Measurements from ENCODE around the gene MED15. TPM values are rescaled to one million over a fixed set of nuclear protein-coding genes. Genes with fewer than 3 reads are reported as not detected.
"Not testable (repeated sequence)": the region's sequence is repeated elsewhere in the genome, so short reads cannot be mapped to it uniquely, and the experiment has no call there.

MED15 gene
- total RNA-seq, 2 experiments from 2014 or later = 227 to 233 TPM

DNA sequence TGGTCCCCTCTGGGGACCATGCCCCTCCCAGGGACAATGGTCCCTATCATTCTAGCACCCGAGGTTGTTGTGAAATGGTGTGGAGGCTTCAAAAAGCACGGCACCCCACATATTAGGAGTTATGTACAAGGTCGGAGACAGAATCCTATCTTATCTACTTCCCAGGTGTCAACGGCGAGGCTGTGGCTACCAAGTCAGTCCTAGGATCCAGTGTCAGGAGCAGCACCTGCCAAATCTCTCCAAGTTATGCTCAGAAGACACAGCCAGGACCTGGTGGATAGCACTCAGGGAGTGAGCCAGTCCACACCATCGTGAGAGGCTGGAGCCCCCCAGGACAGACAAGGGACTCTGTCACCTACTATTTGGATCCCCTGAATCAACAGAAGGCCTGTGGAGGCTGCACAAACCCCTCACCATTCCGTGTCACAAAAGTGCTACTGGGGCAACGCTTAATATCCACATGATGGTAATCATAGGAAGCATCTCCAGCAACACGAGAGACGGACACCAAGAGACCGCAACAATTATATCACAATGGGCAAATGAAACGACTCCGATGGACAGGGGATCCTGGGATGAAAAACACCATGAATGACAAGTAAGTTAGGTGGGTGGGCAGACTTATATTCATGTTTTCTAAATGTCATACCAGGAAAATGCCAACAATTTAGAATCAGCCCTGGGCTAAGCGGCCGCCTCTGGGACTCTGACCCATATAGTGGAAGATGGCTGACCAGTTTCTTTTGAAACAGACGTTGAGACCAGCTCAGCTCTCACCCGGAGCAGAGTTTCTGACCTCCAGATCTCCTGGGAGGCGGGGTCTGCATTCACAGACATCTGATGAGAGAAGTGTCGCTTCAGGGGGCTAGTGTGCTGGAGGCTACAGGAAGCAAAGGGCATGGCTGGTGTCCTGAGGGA is 108.4 kb downstream of the MED15 start:
- H3K27ac Mint-ChIP-seq = no peak overlapping the region

DNA sequence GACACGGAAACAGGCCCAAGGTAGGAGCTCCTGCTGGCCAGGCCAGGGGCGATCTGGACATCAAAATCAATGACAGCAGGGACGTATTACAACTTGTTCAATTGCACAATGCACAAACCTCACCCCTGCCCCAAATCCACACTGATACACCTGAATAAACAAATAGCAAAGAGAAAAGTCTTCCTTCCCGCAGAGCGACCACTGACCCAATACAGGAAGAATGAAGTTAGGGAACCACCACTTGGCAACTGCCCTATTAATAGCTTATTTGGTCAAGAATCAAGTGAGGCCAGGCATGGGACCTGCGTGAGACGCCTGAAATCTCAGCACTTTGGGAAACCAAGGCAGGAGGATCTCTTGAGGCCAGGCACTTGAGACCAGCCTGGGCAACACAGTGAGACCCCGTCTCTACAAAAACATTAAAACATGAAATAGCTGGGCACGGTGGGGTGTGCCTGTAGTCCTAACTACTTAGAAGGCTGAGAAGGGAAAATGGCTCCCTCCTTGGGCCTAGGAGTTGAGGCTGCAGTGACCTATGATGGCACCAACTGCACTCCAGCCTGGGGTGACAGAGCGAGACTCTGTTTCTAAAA is 109.1 kb downstream of the MED15 start:
- Mint-ChIP-seq H3K27ac (no peak overlapping the region), H3K4me1 (no peaks in the 10 kb centered on the region)
- POLR2A ChIA-PET = no interaction called here

More for the DNA sequence above, 108.4 kb downstream of the MED15 start:
- no peaks in the 10 kb centered on the region for H3K36me3 Mint-ChIP-seq
- POLR2A ChIA-PET = no interaction called here
- ATAC-seq (ENCODE audit: low read depth) (no peak), DNase-seq (no peak)
- no peaks in the 10 kb centered on the region for H3K4me1 Mint-ChIP-seq
- peaks cover 1% of the 10 kb centered on the region for H3K27me3 Mint-ChIP-seq
- H3K9me3 Mint-ChIP-seq = no peaks in the 10 kb centered on the region
- no peak overlapping the region for H3K4me3 Mint-ChIP-seq

DNA sequence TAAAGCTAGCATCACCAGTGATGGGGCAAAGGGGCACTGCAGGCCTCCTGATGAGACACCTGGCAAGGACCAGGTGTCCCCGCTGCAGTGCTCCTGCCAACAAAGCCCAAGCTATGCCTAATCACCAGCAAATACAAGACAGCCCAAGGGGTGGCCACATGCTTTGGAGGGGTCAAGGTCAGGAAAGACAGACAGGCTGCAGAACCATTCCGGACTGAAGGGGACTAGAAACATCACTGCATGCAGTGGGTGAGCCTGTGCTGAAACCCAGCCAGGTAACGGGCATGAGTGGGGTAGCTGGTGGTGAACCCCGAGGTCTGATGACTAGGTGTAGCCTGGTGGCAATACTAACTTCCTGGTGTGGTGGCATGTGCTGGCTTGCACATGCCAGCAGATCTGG is 111.1 kb downstream of the MED15 start:
- no peak overlapping the region for H3K27ac Mint-ChIP-seq
- no peaks in the 10 kb centered on the region for H3K4me1 Mint-ChIP-seq
- H3K27me3 Mint-ChIP-seq = peaks cover 1% of the 10 kb centered on the region
- no peaks in the 10 kb centered on the region for H3K9me3 Mint-ChIP-seq
- no peaks in the 10 kb centered on the region for H3K36me3 Mint-ChIP-seq
- no peak for DNase-seq
- POLR2A ChIA-PET = interaction anchor here (1.3 kb wide), 1 partner anchor 9 kb away, joined by 4 read pairs; no protein-coding TSS in a partner anchor
- no peak for ATAC-seq (ENCODE audit: low read depth)
- H3K4me3 Mint-ChIP-seq = no peak overlapping the region

More for the DNA sequence above, 109.1 kb downstream of the MED15 start:
- Mint-ChIP-seq H3K9me3 (no peaks in the 10 kb centered on the region), H3K36me3 (no peaks in the 10 kb centered on the region), H3K27me3 (peaks cover 1% of the 10 kb centered on the region), H3K4me3 (no peak overlapping the region)
- DNase-seq (no peak), ATAC-seq (ENCODE audit: low read depth) (no peak)

DNA sequence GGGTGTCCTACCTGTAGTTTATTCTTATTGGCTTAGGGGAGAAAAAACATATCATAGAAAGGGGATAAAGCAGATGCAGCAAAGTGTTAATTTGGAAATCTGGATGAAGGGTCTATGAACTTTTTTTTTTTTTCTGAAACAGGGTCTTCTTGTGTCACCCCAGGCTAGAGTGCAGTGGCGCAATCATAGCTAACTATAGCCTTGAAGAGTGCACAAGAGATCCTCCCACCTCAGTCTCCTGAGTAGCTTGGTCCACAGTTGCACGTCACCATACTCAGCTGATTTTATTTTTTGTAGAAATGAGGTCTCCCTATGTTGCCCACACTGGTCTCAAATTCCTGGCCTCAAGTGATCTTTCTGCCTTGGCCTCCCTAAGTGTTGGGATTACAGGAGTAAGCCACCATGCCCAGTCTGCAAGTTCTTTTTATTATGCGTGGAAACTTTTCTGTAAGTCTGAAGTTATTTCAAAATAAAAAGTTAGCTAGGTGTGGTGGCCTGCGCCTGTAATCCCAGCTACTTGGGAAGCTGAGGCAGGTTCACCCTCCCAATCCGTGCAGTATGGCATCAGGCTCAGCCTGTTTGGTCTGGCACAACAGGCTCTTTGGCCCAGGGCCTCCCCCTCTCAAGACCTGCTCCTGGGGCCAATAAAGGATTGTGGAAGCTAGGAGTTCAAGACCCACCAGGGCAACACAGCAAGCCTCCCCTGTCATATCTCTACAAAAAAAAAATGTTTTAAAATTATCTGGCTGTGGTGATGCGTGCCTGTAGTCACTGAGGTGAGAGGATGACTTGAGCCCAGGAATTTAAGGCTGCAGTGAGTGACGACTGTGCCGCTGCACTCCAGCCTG is 111.9 kb downstream of the MED15 start:
- Mint-ChIP-seq H3K27ac (no peak overlapping the region), H3K36me3 (no peaks in the 10 kb centered on the region), H3K27me3 (peaks cover 1% of the 10 kb centered on the region), H3K4me3 (no peak overlapping the region), H3K9me3 (no peaks in the 10 kb centered on the region), H3K4me1 (peaks cover 2% of the 10 kb centered on the region)
- POLR2A ChIA-PET = no interaction called here
- DNase-seq (no peak), ATAC-seq (ENCODE audit: low read depth) (no peak)

DNA sequence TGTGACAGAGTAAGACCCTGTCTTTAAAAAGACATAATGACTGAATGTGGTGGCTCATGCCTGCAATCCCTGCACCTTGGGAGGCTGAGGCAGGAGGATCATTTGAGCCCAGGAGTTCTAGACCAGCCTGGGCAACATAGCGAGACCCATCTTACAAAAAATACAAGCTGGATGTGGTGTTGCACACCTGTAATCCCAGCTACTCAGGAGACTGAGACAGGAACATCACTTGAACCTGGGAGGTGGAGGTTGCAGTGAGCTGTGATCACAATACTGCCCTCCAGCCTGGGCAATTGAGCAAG is 112.4 kb downstream of the MED15 start:
- H3K27me3 Mint-ChIP-seq; H3K4me1 Mint-ChIP-seq; H3K36me3 Mint-ChIP-seq; POLR2A ChIA-PET; H3K4me3 Mint-ChIP-seq; DNase-seq; ATAC-seq (ENCODE audit: low read depth); H3K27ac Mint-ChIP-seq; H3K9me3 Mint-ChIP-seq: not testable (repeated sequence)

DNA sequence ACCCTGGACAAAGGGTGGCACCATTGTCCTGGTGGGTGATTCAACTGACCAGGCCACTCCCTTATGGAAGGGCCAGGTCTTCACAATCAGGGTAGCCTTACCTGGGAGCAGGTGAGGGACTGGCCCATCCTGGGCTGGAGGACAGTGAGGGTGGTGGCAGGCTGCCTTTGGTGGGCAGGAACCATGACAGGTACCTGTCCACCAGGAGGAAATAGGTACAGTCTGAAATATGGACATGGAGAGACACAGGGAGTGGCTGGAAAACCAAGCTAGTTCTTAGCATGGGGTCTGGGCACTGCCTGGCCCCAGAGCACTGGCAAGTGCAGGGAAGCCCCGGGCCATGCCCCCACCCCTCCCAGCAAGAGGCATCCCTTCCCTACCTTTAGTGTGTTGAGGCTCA is 113.8 kb downstream of the MED15 start:
- no peak for ATAC-seq (ENCODE audit: low read depth)
- Mint-ChIP-seq H3K36me3 (no peaks in the 10 kb centered on the region), H3K4me3 (no peak overlapping the region), H3K27me3 (peaks cover 1% of the 10 kb centered on the region), H3K27ac (no peak overlapping the region), H3K9me3 (no peaks in the 10 kb centered on the region), H3K4me1 (peaks cover 3% of the 10 kb centered on the region)
- POLR2A ChIA-PET = no interaction called here
- no peak for DNase-seq

DNA sequence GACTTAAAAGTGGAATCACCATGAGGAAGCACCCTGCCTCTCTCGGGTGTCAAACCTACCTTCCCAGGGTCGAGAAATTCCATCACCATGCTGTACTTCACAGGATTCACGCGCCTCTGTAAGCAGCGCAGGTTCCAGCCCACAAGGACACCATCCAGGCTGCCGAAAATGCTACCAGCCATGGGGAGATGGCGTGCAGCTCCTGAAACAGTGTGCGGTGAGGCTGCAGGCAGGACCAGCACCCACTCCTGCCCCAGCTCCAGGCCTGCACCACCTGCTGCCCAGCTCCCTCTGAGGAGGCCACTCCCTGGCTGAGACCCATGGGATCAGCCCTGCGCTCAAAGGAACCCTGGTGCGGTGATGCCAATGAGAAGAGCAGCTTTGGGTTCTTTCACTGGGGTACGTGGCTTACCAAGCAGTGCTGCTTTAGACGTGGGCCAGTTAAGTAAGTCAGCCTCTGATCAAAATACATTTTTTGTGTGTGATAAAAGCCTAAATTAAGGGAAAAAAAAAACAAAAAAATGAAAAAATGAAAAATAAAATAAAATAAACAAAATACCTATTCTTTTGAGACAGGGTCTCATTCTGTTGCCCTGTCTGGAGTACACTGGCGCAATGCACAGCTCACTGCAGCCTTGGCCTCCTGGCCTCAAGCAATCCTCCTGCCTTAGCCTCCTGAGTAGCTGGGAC is 115.4 kb downstream of the MED15 start:
- no peak for ATAC-seq (ENCODE audit: low read depth)
- POLR2A ChIA-PET = no interaction called here
- Mint-ChIP-seq H3K27me3 (peaks cover 5% of the 10 kb centered on the region), H3K27ac (no peak overlapping the region), H3K9me3 (no peaks in the 10 kb centered on the region), H3K4me3 (no peak overlapping the region), H3K4me1 (peaks cover 3% of the 10 kb centered on the region), H3K36me3 (no peaks in the 10 kb centered on the region)
- DNase-seq = no peak

DNA sequence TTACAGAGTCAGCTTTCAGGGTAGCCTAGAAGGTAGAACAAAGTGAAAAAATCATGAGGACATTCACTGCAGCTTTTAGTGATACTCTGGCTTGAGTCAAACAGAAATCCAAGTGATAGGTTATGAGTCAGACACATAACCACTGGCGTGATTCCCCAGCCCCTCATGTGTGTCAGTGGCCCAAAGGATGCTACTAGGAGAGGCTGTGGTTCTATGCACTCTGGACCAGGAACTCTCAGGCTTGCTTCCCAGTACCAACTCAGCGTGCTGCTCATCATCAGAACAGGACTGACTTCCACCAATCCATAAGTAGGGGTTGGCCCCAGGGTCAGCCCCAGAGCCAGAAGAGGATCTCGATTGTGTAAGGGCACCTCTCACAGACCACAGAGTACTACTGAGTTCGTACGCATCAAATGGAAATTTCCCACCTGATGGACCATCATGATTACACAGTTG is 116.8 kb downstream of the MED15 start:
- POLR2A ChIA-PET = no interaction called here
- ATAC-seq (ENCODE audit: low read depth) (peak; percentile 22), DNase-seq (no peak)
- Mint-ChIP-seq H3K4me3 (no peak overlapping the region), H3K4me1 (peaks cover 3% of the 10 kb centered on the region), H3K27me3 (peaks cover 12% of the 10 kb centered on the region), H3K9me3 (no peaks in the 10 kb centered on the region), H3K36me3 (no peaks in the 10 kb centered on the region), H3K27ac (no peak overlapping the region)

DNA sequence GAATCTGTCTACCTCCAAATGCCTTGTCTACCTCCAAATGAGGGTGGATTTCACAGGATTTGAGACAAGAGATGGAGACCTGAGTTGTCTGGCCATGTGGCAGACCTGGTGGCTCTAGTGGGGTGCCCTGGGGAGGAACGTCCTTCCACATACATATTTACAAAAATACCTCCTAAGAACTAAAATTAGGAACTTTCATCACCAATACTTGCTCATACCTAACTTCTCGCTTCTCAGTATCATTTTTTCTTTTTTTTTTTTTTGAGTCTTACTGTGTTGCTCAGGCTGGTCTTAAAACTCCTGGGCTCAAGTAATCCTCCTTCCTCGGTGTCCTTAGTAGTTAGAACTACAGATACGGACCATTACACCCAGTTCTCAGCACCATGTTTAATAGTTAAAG is 117.9 kb downstream of the MED15 start:
- DNase-seq = no peak
- no peak for ATAC-seq (ENCODE audit: low read depth)
- Mint-ChIP-seq H3K4me3 (no peak overlapping the region), H3K27me3 (peaks cover 12% of the 10 kb centered on the region), H3K9me3 (no peaks in the 10 kb centered on the region), H3K4me1 (peaks cover 3% of the 10 kb centered on the region), H3K36me3 (no peaks in the 10 kb centered on the region), H3K27ac (no peak overlapping the region)
- POLR2A ChIA-PET = no interaction called here

DNA sequence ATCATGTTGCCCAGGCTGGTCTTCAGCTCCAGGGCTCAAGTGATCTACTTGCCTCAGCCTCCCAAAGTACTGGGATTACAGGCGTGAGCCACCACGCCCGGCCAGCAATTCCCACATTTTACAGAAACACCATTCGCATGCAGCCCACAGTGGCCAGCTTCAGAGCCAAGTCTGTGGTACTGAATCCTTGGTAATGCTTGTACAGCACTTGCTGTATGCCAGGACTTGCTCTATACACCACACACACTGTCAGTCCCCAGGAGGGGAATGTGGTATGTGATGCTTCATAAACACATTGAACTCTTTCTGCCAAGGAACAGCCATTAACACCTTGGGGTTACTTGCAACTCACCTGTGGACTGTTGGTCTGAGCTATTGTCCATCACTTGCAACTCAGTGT is 119.4 kb downstream of the MED15 start:
- POLR2A ChIA-PET = no interaction called here
- Mint-ChIP-seq H3K4me1 (peaks cover 3% of the 10 kb centered on the region), H3K9me3 (no peaks in the 10 kb centered on the region), H3K36me3 (no peaks in the 10 kb centered on the region), H3K27ac (no peak overlapping the region), H3K27me3 (peaks cover 16% of the 10 kb centered on the region), H3K4me3 (no peak overlapping the region)
- DNase-seq (no peak), ATAC-seq (ENCODE audit: low read depth) (no peak)

DNA sequence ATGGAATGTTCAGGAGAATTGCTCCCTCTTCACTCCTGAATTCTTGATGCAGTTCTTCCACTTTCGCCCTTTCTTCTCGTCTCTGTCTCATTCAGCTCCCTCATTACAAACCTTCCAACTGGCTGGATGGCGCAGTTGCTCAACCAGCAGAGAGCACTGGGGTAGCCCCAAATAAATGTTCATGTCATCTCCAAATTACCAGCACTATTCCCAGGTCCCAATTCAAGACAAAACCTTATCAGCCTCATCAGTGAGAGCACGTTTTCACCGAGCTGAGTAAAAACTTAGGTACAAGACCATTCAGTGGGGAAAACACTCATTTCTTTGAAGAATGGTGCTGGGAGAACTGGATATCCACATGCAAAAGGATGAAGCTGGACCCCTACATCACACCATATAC is 120.0 kb downstream of the MED15 start:
- Mint-ChIP-seq H3K4me3 (no peak overlapping the region), H3K36me3 (no peaks in the 10 kb centered on the region), H3K27me3 (peaks cover 17% of the 10 kb centered on the region), H3K9me3 (no peaks in the 10 kb centered on the region), H3K4me1 (peaks cover 3% of the 10 kb centered on the region), H3K27ac (no peak overlapping the region)
- POLR2A ChIA-PET = no interaction called here
- no peak for ATAC-seq (ENCODE audit: low read depth)
- DNase-seq = no peak

DNA sequence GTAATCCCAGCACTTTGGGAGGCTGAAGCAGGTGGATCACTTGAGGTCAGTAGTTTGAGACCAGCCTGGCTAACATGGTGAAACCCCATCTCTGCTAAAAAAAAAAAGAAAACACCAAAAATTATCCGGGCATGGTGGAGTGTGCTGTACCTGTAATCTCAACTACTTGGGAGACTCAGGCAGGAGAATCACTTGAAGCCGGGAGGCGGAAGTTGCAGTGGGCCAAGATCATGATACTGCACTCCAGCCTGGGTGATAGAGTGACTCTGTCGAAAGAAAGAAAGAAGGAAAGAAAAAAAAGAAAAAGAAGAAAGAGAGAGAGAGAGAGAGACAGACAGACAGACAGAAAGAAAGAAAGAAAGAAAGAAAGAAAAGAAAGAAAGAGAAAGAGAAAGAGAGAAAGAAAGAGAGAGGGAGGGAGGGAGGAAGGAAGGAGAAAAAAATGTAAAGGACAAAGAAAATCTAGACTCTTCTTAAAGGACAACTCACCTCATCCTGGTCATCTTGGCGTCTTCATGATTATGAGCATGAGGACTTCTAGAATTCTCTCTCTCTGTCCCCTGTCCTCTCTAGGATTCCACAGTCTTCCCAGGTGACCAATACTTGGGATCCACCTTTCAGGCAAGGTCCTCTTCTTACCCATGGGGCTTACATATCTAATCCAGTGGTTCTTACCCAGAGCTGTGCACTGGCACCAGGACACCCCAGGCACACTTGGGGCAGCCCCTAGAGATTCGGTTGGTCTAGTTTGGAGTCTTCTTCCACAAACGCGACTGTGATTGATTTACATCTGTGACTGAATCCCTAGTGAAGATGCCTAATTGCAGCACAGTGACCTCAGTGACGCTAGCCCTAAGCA is 120.9 kb downstream of the MED15 start:
- DNase-seq (no peak), ATAC-seq (ENCODE audit: low read depth) (no peak)
- H3K4me3 Mint-ChIP-seq = no peak overlapping the region
- no peaks in the 10 kb centered on the region for H3K9me3 Mint-ChIP-seq
- POLR2A ChIA-PET = no interaction called here
- H3K4me1 Mint-ChIP-seq = peaks cover 3% of the 10 kb centered on the region
- H3K27ac Mint-ChIP-seq = no peak overlapping the region
- no peaks in the 10 kb centered on the region for H3K36me3 Mint-ChIP-seq
- H3K27me3 Mint-ChIP-seq = peaks cover 17% of the 10 kb centered on the region

All from activated naive CD8-positive, alpha-beta T cell treated with anti-CD3 and anti-CD28 coated beads, Interleukin-2, amount 10 ng/mL, durations not matched to agents 7 days and 5 days (primary cell).